Prostate gland (tissue), 2 donors: Measurements from ENCODE around the gene LRP2BP. TPM values are rescaled to one million over a fixed set of nuclear protein-coding genes. Genes with fewer than 3 reads are reported as not detected.

ENCODE experiments used
- DNase-seq: peaks from one replicate; pipeline ENCODE4 v3.0.0-alpha.2; 2019; ENCODE audit warnings: low spot score
- H3K27ac ChIP-seq, 2 donors: fragments of 200-600 bp; sonication (generic); 2 replicates each; pipeline ENCODE4 v1.5.1; 2017 to 2019
- H3K27me3 ChIP-seq: fragments of 200-600 bp; sonication (generic); replicated peaks from 2 replicates; pipeline ENCODE4 v1.5.1; 2019; ENCODE audit not compliant: insufficient read depth
- H3K36me3 ChIP-seq, 2 donors: fragments of 200-600 bp; sonication (generic); 1 replicate in 1 of 2; 2 replicates in 1 of 2; pipeline versions ENCODE4 v1.5.1 to v1.8.1; 2017 to 2019
- H3K4me1 ChIP-seq: fragments of 200-600 bp; sonication (generic); replicated peaks from 2 replicates; pipeline ENCODE4 v1.5.1; 2019
- H3K4me3 ChIP-seq, 2 donors: fragments of 200-600 bp; sonication (generic); 2 replicates each; pipeline ENCODE4 v1.5.1; 2017 to 2019
- H3K9me3 ChIP-seq: fragments of 200-600 bp; sonication (generic); 2 replicates; pipeline ENCODE4 v1.5.1; 2017
- POLR2A ChIP-seq: fragments of 450-650 bp; IDR thresholded peaks from one replicate; pipeline ENCODE4 v1.6.1; 2016; ENCODE audit warnings: antibody characterized with exemption, mild to moderate bottlenecking
- POLR2AphosphoS5 ChIP-seq: sonication (generic); formaldehyde crosslinking; IDR thresholded peaks from one replicate; pipeline ENCODE4 v1.6.1; 2017; ENCODE audit warnings: antibody characterized with exemption
- WGBS: methylation state at CpG from one replicate; pipeline ENCODE4 v1.1.5; 2018; 5-methylcytosine and 5-hydroxymethylcytosine counted together
- intact Hi-C: fragments of 100-400 bp; cut with DNase I; formaldehyde crosslinking; loops from one replicate; pipeline ENCODE4 v1.14.2; 2022
- total RNA-seq, 2 donors: library from RNA; depleted of rRNA; stranded (reverse); fragments of >200 nt; gene quantifications; one replicate each; pipeline ENCODE4 v1.1.0, GENCODE V29; 2016
- TF ChIP-seq, protein P1 (sequence below), 4 experiments: fragments of 200-600 bp in 2 of 4; fragments of 450-650 bp in 2 of 4; sonication (generic) in 2 of 4; IDR thresholded peaks; 1 replicate in 3 of 4; 2 replicates in 1 of 4; pipeline ENCODE4 v1.5.1; 2016 to 2019; ENCODE audit warnings: antibody characterized with exemption in 4 of 4, mild to moderate bottlenecking in 2 of 4, moderate library complexity in 2 of 4

The LRP2BP gene
- total RNA-seq, 2 donors from 2014 or later: 0.32 to 1.4 TPM

DNA sequence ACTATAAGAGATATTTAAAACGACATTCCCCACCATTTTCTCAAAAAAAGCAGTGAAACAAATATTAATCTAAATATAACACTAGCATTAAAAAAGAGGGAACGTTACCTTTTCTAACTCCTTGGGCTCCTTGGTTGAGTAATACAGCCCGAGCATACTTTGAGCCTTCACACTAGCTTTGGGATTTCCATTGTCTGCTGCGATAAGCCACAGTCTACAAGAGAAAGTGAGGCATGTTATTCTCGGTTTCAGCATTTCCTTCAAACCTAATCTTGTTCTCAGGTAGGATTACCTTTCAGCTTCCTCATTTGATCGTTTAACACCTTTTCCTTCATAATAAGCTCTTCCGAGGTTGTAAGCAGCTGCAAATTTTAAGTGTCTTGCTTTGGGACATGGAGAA lies 21.7 kb downstream of the LRP2BP start:
- Histone ChIP-seq H3K27me3 (no peaks in the 10 kb centered on the region), H3K4me1 (no peaks in the 10 kb centered on the region), H3K36me3 (no peaks in the 10 kb centered on the region), H3K4me3 (no peak overlapping the region), H3K27ac (no peak overlapping the region), H3K9me3 (no peaks in the 10 kb centered on the region)
- 84% methylated on average over 7 of the region's 7 CpGs for WGBS
- TF ChIP-seq POLR2AphosphoS5 (no peak), POLR2A (no peak)
- TF ChIP-seq, protein P1, sequence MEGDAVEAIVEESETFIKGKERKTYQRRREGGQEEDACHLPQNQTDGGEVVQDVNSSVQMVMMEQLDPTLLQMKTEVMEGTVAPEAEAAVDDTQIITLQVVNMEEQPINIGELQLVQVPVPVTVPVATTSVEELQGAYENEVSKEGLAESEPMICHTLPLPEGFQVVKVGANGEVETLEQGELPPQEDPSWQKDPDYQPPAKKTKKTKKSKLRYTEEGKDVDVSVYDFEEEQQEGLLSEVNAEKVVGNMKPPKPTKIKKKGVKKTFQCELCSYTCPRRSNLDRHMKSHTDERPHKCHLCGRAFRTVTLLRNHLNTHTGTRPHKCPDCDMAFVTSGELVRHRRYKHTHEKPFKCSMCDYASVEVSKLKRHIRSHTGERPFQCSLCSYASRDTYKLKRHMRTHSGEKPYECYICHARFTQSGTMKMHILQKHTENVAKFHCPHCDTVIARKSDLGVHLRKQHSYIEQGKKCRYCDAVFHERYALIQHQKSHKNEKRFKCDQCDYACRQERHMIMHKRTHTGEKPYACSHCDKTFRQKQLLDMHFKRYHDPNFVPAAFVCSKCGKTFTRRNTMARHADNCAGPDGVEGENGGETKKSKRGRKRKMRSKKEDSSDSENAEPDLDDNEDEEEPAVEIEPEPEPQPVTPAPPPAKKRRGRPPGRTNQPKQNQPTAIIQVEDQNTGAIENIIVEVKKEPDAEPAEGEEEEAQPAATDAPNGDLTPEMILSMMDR (IDR thresholded peaks at IDR 0.05): no peak
- DNase-seq: no peak
- intact Hi-C loops: no loop called here

DNA sequence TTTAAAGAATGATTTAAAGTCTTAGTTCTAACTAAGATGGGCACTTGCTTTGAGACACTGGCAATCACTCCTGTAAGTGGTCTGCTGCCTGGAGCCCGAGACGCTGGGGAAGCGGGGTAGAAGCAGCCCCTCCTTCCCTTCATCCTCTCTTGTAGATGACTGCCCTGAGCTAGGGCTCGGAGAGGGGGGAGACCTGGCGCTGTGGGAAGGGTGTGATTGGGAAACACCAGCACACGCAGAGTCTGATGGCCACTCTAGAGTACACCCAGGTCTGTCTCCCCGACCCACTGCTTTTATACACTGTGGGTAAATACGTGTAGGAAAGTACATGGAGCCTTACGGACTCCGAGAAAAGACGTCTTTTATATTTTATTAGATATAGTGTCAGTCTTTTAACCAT lies 24.0 kb downstream of the LRP2BP start:
- TF ChIP-seq POLR2A (no peak), POLR2AphosphoS5 (no peak)
- TF ChIP-seq, protein P1 (IDR thresholded peaks at IDR 0.05): no peak
- Histone ChIP-seq H3K27me3 (no peaks in the 10 kb centered on the region), H3K4me3 (no peak overlapping the region), H3K36me3 (no peaks in the 10 kb centered on the region), H3K9me3 (no peaks in the 10 kb centered on the region), H3K4me1 (no peaks in the 10 kb centered on the region), H3K27ac (no peak overlapping the region)
- DNase-seq: no peak
- intact Hi-C loops: no loop called here
- 74% methylated on average over 11 of the region's 11 CpGs for WGBS

DNA sequence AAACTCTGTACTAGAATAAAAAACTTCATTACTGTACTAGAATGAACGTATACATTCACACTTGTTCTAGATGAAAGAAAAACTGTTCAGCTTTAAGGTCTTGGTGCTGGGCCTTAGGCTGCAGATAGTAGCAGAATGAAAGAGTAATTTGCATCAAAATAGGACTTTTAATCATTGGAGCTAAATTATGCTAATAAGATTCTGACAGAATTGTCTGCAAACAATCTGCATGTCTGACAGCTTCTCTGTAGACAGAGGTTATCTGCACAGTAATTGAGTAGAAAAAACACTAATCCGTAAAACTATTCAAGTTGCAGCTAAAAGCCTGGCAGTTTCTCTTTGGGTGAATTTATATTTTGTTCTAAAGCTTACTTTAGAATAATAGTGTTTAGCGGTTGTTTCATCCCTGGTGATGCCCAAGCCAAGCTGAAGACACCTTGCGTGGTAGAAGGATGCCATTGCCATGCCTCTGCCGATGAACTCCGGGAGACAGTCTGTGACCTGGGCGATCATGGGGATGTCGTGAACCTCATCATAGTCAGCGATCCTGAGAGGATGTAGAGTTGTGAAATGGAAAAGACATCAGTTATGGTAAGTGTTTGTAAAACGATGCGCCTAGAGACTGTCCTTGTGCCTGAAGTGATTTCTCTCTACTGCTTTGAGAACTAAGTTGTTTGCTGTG lies 25.3 kb downstream of the LRP2BP start:
- TF ChIP-seq, protein P1 (IDR thresholded peaks at IDR 0.05): no peak
- no peak for TF ChIP-seq POLR2A
- no peak for TF ChIP-seq POLR2AphosphoS5
- H3K27ac ChIP-seq: no peak overlapping the region
- no peak for DNase-seq
- H3K27me3 ChIP-seq: no peaks in the 10 kb centered on the region
- H3K36me3 ChIP-seq: no peaks in the 10 kb centered on the region
- no peaks in the 10 kb centered on the region for H3K4me1 ChIP-seq
- WGBS: 96% methylated on average over 11 of the region's 11 CpGs
- H3K9me3 ChIP-seq: no peaks in the 10 kb centered on the region
- no peak overlapping the region for H3K4me3 ChIP-seq
- intact Hi-C loops: no loop called here

DNA sequence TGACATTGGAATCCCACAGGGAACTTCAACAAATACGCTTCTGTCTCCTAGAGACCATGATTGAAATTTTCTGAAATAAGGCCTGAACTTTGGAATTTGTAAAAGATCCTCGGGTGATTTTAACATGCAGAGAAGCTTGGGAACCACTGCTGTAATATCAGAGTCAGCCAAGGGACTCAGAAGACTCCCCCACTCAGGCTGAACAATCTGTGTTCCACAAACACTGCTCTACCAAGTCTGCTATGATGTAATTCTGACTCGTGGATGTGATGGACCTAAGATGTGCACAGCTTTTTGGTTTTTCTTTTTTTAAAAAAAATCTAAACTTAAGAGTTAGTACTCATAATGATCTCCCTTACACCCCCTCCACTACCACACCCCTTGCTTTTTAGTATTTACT lies 26.0 kb downstream of the LRP2BP start:
- no peaks in the 10 kb centered on the region for H3K4me1 ChIP-seq
- no peaks in the 10 kb centered on the region for H3K27me3 ChIP-seq
- DNase-seq: no peak
- H3K36me3 ChIP-seq: no peaks in the 10 kb centered on the region
- intact Hi-C loops: no loop called here
- WGBS: 86% methylated on average over 3 of the region's 3 CpGs
- no peak overlapping the region for H3K4me3 ChIP-seq
- TF ChIP-seq POLR2A (no peak), POLR2AphosphoS5 (no peak)
- TF ChIP-seq, protein P1 (IDR thresholded peaks at IDR 0.05): no peak
- H3K27ac ChIP-seq: no peak overlapping the region
- no peaks in the 10 kb centered on the region for H3K9me3 ChIP-seq

DNA sequence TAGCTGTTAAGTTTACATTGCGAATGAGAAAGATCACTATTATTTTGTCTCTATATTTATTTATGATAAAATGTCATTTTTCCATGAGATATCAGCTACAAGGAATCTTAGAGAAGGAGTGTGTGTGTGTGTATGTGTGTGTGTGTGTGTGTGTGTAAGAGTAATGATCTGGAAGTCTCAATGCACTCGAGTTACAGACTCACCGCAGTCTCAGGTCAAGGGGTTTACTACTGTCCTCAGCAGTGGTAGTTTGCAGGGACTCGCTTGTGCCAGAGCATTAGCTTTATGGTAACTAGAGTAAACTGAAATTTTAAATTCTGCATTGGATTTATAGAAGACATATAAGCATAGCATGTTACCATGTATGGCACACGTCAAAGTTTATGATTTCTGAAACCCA lies 30.8 kb downstream of the LRP2BP start:
- intact Hi-C loops: no loop called here
- TF ChIP-seq, protein P1 (IDR thresholded peaks at IDR 0.05): no peak
- TF ChIP-seq POLR2AphosphoS5 (no peak), POLR2A (no peak)
- no peaks in the 10 kb centered on the region for H3K9me3 ChIP-seq
- H3K36me3 ChIP-seq: peaks cover 0 to 6% of the 10 kb centered on the region in 2 donors
- no peaks in the 10 kb centered on the region for H3K4me1 ChIP-seq
- H3K27ac ChIP-seq: no peak overlapping the region
- no peak for DNase-seq
- WGBS: 89% methylated on average over 5 of the region's 5 CpGs
- no peaks in the 10 kb centered on the region for H3K27me3 ChIP-seq
- no peak overlapping the region for H3K4me3 ChIP-seq
